ENCODE results near the gene CD99. TPM values are rescaled to one million over a fixed set of nuclear protein-coding genes. Genes with fewer than 3 reads are reported as not detected.

CD99 gene
- total and polyA plus RNA-seq, 9 donors, result 149 to 678 (median 283) TPM

GRCh38 chrX:2699959-2700358 lies 8.9 kb downstream of the CD99 start:
- no peak overlapping the region for H3K27ac ChIP-seq
- peaks cover 20% of the 10 kb centered on the region for H3K4me1 ChIP-seq (ENCODE audit: insufficient read depth)
- no peak for DNase-seq
- 93 to 97% (median 95%) methylated on average over 4 of the region's 4 CpGs for WGBS, 3 donors
- no peak for TF ChIP-seq EP300 (IDR thresholded peaks at IDR 0.05)
- no peak for TF ChIP-seq CTCF (IDR thresholded peaks at IDR 0.05)
- TF ChIP-seq POLR2A (IDR thresholded peaks at IDR 0.05), result no peak
- intact Hi-C loops (cut with DNase I), result no loop called here
- no peaks in the 10 kb centered on the region for H3K36me3 ChIP-seq
- H3K9me3 ChIP-seq, result no peaks in the 10 kb centered on the region
- no peak overlapping the region for H3K4me3 ChIP-seq
- H3K27me3 ChIP-seq, result no peaks in the 10 kb centered on the region

- intact Hi-C loops (cut with DNase I), result no loop called here
- H3K27me3 ChIP-seq, result no peaks in the 10 kb centered on the region
- no peaks in the 10 kb centered on the region for H3K9me3 ChIP-seq
- no peaks in the 10 kb centered on the region for H3K36me3 ChIP-seq
- DNase-seq, result no peak
- no peak overlapping the region for H3K4me3 ChIP-seq
- WGBS, 3 donors, result 96 to 97% (median 97%) methylated on average over 9 of the region's 9 CpGs
- TF ChIP-seq POLR2A (IDR thresholded peaks at IDR 0.05) (no peak), CTCF (IDR thresholded peaks at IDR 0.05) (no peak), EP300 (IDR thresholded peaks at IDR 0.05) (no peak)
- H3K4me1 ChIP-seq (ENCODE audit: insufficient read depth), result peaks cover 18% of the 10 kb centered on the region
- H3K27ac ChIP-seq, result no peak overlapping the region
Observed at GRCh38 chrX:2700405-2701320, 9.6 kb downstream of the CD99 start.

GRCh38 chrX:2701600-2701999 lies 10.5 kb downstream of the CD99 start:
- no peak for DNase-seq
- no peaks in the 10 kb centered on the region for H3K27me3 ChIP-seq
- intact Hi-C loops (cut with DNase I), result no loop called here
- 65 to 75% (median 72%) methylated on average over 6 of the region's 6 CpGs for WGBS, 3 donors
- peaks cover 18% of the 10 kb centered on the region for H3K4me1 ChIP-seq (ENCODE audit: insufficient read depth)
- H3K27ac ChIP-seq, result no peak overlapping the region
- H3K4me3 ChIP-seq, result no peak overlapping the region
- H3K9me3 ChIP-seq, result no peaks in the 10 kb centered on the region
- H3K36me3 ChIP-seq, result no peaks in the 10 kb centered on the region
- TF ChIP-seq CTCF (IDR thresholded peaks at IDR 0.05), result no peak
- TF ChIP-seq POLR2A (IDR thresholded peaks at IDR 0.05), result no peak
- TF ChIP-seq EP300 (IDR thresholded peaks at IDR 0.05), result no peak

- no peak overlapping the region for H3K4me3 ChIP-seq
- H3K36me3 ChIP-seq, result no peaks in the 10 kb centered on the region
- intact Hi-C loops (cut with DNase I), result no loop called here
- H3K4me1 ChIP-seq (ENCODE audit: insufficient read depth), result peaks cover 31% of the 10 kb centered on the region
- TF ChIP-seq CTCF (IDR thresholded peaks at IDR 0.05), result no peak
- TF ChIP-seq EP300 (IDR thresholded peaks at IDR 0.05), result no peak
- no peak for TF ChIP-seq POLR2A (IDR thresholded peaks at IDR 0.05)
- no peak for DNase-seq
- H3K27ac ChIP-seq, result no peak overlapping the region
- H3K27me3 ChIP-seq, result no peaks in the 10 kb centered on the region
- WGBS, 3 donors, result 50 to 74% (median 64%) methylated on average over 14 of the region's 14 CpGs
- H3K9me3 ChIP-seq, result no peaks in the 10 kb centered on the region
Observed at GRCh38 chrX:2703991-2704369, 12.9 kb downstream of the CD99 start.
